Right lobe of liver (tissue), 6 donors: Measurements from ENCODE around the gene COPG1. TPM values are rescaled to one million over a fixed set of nuclear protein-coding genes. Genes with fewer than 3 reads are reported as not detected.
A peak's percentile ranks its signal among the peaks of the same experiment; 100 is the strongest.

Experiments used
- ATAC-seq, 4 donors: fragments of 200-7000 bp; cut with Tn5 transposase; one replicate each; pipeline ENCODE4 v1.9.1; 2020; ENCODE audit warnings: mild to moderate bottlenecking in 4 of 4, moderate library complexity in 4 of 4
- DNase-seq, 3 donors: peaks; one replicate each; pipeline ENCODE4 v3.0.0-alpha.2; 2020
- H3K27ac ChIP-seq, 3 donors: fragments of 200-600 bp; one replicate each; pipeline ENCODE4 v1.8.0; 2022
- H3K27me3 ChIP-seq, 2 donors: fragments of 200-600 bp; one replicate each; pipeline ENCODE4 v1.8.0; 2022
- H3K36me3 ChIP-seq, 4 donors: fragments of 200-600 bp; sonication (generic) in 1 of 4; one replicate each; pipeline versions ENCODE4 v1.5.1 to v1.8.0; 2017 to 2022; ENCODE audit warnings: control low read depth in 1 of 4
- H3K4me1 ChIP-seq, 4 donors: fragments of 200-600 bp; sonication (generic) in 1 of 4; one replicate each; pipeline versions ENCODE4 v1.5.1 to v1.8.0; 2017 to 2022; ENCODE audit warnings: control low read depth in 1 of 4
- H3K4me3 ChIP-seq, 3 donors: fragments of 200-600 bp; one replicate each; pipeline ENCODE4 v1.8.0; 2022
- H3K9me3 ChIP-seq, 4 donors: fragments of 200-600 bp; sonication (generic) in 1 of 4; one replicate each; pipeline versions ENCODE4 v1.5.1 to v1.8.0; 2017 to 2022; ENCODE audit warnings: control low read depth in 1 of 4
- CTCF ChIP-seq, 4 donors: fragments of 200-600 bp in 3 of 4; fragments of 450-650 bp in 1 of 4; IDR thresholded peaks; one replicate each; pipeline versions ENCODE4 v1.5.1 to v1.8.0; 2016 to 2022; ENCODE audit warnings: antibody characterized with exemption in 4 of 4, mild to moderate bottlenecking in 2 of 4
- POLR2A ChIP-seq: fragments of 450-650 bp; IDR thresholded peaks from one replicate; pipeline ENCODE4 v1.6.1; 2017; ENCODE audit warnings: antibody characterized with exemption, mild to moderate bottlenecking
- WGBS: methylation state at CpG from one replicate; pipeline ENCODE4 v1.1.6; 2018; ENCODE audit warnings: low coverage, low lambda C conversion rate; ENCODE audit not compliant: insufficient coverage; ENCODE audit errors: missing lambda C conversion rate; 5-methylcytosine and 5-hydroxymethylcytosine counted together
- intact Hi-C, 2 donors: fragments of 100-400 bp; cut with DNase I; formaldehyde crosslinking; loops; one replicate each; pipeline versions ENCODE4 v1.11.2 to v1.14.1; 2022
- total RNA-seq, 6 experiments: library from RNA; depleted of rRNA in 2 of 6; stranded (reverse); fragments of >200 nt in 2 of 6; fragmentation: NEBNext Ultra II Directional in 3 of 6; extraction: Animal tissue kit (Norgen Biotek cat#: 25700) in 3 of 6; gene quantifications; one replicate each; pipeline versions ENCODE4 v1.1.0 to v1.2.4, GENCODE V29; 2016 to 2023
- donor health status: DM: no; HTN: yes; CAD: no.
- donor health status: DM: no; HTN: no; CAD: no.
- donor health status: DM: no; HTN: no; CAD: no.
- donor health status: DM: no; HTN: yes; CAD: no.
- donor health status: DM: no; HTN: yes; CAD: no.

COPG1 gene
- total RNA-seq, 6 experiments from 2014 or later = 75.9 to 140 (median 119) TPM

- intact Hi-C loops = loop anchor here in 1 of 2 donors (5.0 kb wide), 1 partner anchor 87 kb away; no protein-coding TSS in a partner anchor
- ATAC-seq (no peak), DNase-seq (peak in 1 of 3 donors; percentile 18)
- Histone ChIP-seq H3K4me1 (peaks cover 0 to 34% (median 17%) of the 10 kb centered on the region in 4 donors), H3K27me3 (no peaks in the 10 kb centered on the region), H3K4me3 (no peak overlapping the region), H3K27ac (no peak overlapping the region), H3K9me3 (no peaks in the 10 kb centered on the region), H3K36me3 (peaks cover 13 to 79% (median 44%) of the 10 kb centered on the region in 4 donors)
- TF ChIP-seq POLR2A (no peak), CTCF (IDR thresholded peaks at IDR 0.05) (no peak)
- 79% methylated on average over 2 of the region's 12 CpGs for WGBS
Measured at GRCh38 chr3:129254536-129255230, 5.3 kb downstream of the COPG1 start.

GRCh38 chr3:129256270-129256669, 6.9 kb downstream of the COPG1 start:
- DNase-seq (no peak), ATAC-seq (no peak)
- Histone ChIP-seq H3K4me3 (no peak overlapping the region), H3K9me3 (no peaks in the 10 kb centered on the region), H3K27ac (peak overlapping the region in 1 of 3 donors; percentile 80), H3K4me1 (peaks cover 0 to 36% (median 15%) of the 10 kb centered on the region in 4 donors), H3K36me3 (peaks cover 17 to 94% (median 57%) of the 10 kb centered on the region in 4 donors), H3K27me3 (no peaks in the 10 kb centered on the region)
- 67% methylated on average over 5 of the region's 6 CpGs for WGBS
- no peak for TF ChIP-seq CTCF (IDR thresholded peaks at IDR 0.05)
- no peak for TF ChIP-seq POLR2A
- intact Hi-C loops = no loop called here

GRCh38 chr3:129257609-129258008, 8.2 kb downstream of the COPG1 start:
- ATAC-seq (peak; percentile 80 to 90 (median 87)), DNase-seq (peak; percentile 87 to 94 (median 90))
- TF ChIP-seq POLR2A = no peak
- no peak for TF ChIP-seq CTCF (IDR thresholded peaks at IDR 0.05)
- Histone ChIP-seq H3K4me3 (no peak overlapping the region), H3K27me3 (no peaks in the 10 kb centered on the region), H3K27ac (peak overlapping the region; percentile 14 to 80 (median 42)), H3K9me3 (no peaks in the 10 kb centered on the region), H3K36me3 (peaks cover 17 to 95% (median 57%) of the 10 kb centered on the region in 4 donors), H3K4me1 (peaks cover 0 to 36% (median 15%) of the 10 kb centered on the region in 4 donors)
- WGBS = 42% methylated on average over 2 of the region's 11 CpGs
- intact Hi-C loops = no loop called here

GRCh38 chr3:129259612-129260477, 10.4 kb downstream of the COPG1 start:
- WGBS = 37% methylated on average over 2 of the region's 7 CpGs
- intact Hi-C loops = no loop called here
- peaks cover 0 to 36% (median 15%) of the 10 kb centered on the region in 4 donors for H3K4me1 ChIP-seq
- DNase-seq = peak in 1 of 3 donors; percentile 72
- peak; percentile 77 to 86 (median 80) for ATAC-seq
- peak overlapping the region in 1 of 3 donors; percentile 35 for H3K27ac ChIP-seq
- H3K36me3 ChIP-seq = peaks cover 17 to 95% (median 56%) of the 10 kb centered on the region in 4 donors
- TF ChIP-seq CTCF (IDR thresholded peaks at IDR 0.05) (no peak), POLR2A (no peak)
- no peak overlapping the region for H3K4me3 ChIP-seq
- H3K27me3 ChIP-seq = no peaks in the 10 kb centered on the region
- no peaks in the 10 kb centered on the region for H3K9me3 ChIP-seq
